H1 (cell line): ENCODE data around the gene GCKR. TPM values are rescaled to one million over a fixed set of nuclear protein-coding genes. Genes with fewer than 3 reads are reported as not detected.

Experiments
- CTCF ChIA-PET: fragments of 300-600 bp; sonication (Branson Sonifier 250); formaldehyde crosslinking; loops from one replicate; lab custom pipeline; 2021; ENCODE audit not compliant: partially characterized antibody; lab: Charles Lee
- POLR2A ChIA-PET: fragments of 300-600 bp; sonication (Branson Sonifier 250); formaldehyde crosslinking; loops from one replicate; lab custom pipeline; 2021; ENCODE audit warnings: inconsistent platforms; ENCODE audit not compliant: partially characterized antibody; lab: Charles Lee
- DNase-seq, 2 experiments: peaks; one replicate each; pipeline versions ENCODE4 v3.0.0 to v3.0.0-alpha.2; 2010 to 2022; ENCODE audit warnings: low spot score in 2 of 2, low read depth in 1 of 2, mixed read lengths in 1 of 2
- FAIRE-seq: peaks from 2 replicates; lab custom pipeline; 2011; peaks lifted over from hg19 to GRCh38; lab: Jason Lieb, UNC
- H2AFZ ChIP-seq: 2 replicates; pipeline ENCODE4 v1.8.1; 2012; ENCODE audit warnings: low read length, inconsistent platforms
- H2AK5ac ChIP-seq: 2 replicates; pipeline ENCODE4 v1.6.1; 2013; ENCODE audit warnings: low read depth, low read length
- H2BK120ac ChIP-seq: replicated peaks from 2 replicates; pipeline ENCODE3; 2013; ENCODE audit warnings: low read depth, low read length, inconsistent platforms
- H2BK12ac ChIP-seq: 2 replicates; pipeline ENCODE4 v1.6.1; 2013; ENCODE audit warnings: low read depth, low read length
- H2BK15ac ChIP-seq: 2 replicates; pipeline ENCODE4 v1.6.1; 2013; ENCODE audit warnings: low read length
- H2BK20ac ChIP-seq: 2 replicates; pipeline ENCODE4 v1.6.1; 2013; ENCODE audit warnings: low read length
- H2BK5ac ChIP-seq: 2 replicates; pipeline ENCODE4 v1.6.1; 2013; ENCODE audit warnings: low read depth, low read length
- H3K14ac ChIP-seq: 2 replicates; pipeline ENCODE4 v1.6.1; 2013; ENCODE audit warnings: inconsistent platforms; ENCODE audit not compliant: insufficient read length
- H3K18ac ChIP-seq: 2 replicates; pipeline ENCODE4 v1.6.1; 2013; ENCODE audit warnings: low read length; ENCODE audit errors: extremely low read depth
- H3K23ac ChIP-seq: 2 replicates; pipeline ENCODE4 v1.6.1; 2013; ENCODE audit warnings: inconsistent platforms; ENCODE audit not compliant: insufficient read length
- H3K23me2 ChIP-seq: 2 replicates; pipeline ENCODE4 v1.6.1; 2013; ENCODE audit warnings: low read depth, low read length
- H3K27ac ChIP-seq: 2 replicates; pipeline ENCODE4 v1.6.1; 2011; ENCODE audit warnings: low read depth, low read length, inconsistent platforms
- H3K27me3 ChIP-seq, 4 experiments: replicated peaks in 1 of 4; 1 replicate in 1 of 4; 2 replicates in 3 of 4; pipeline versions ENCODE4 v1.6.1 to v1.8.1; 2011 to 2013; ENCODE audit warnings: low read length in 3 of 4, mild to moderate bottlenecking in 3 of 4, inconsistent platforms in 2 of 4, mixed read lengths in 2 of 4, moderate library complexity in 1 of 4; ENCODE audit not compliant: control insufficient read depth in 3 of 4, insufficient read depth in 3 of 4; ENCODE audit errors: extremely low read depth in 1 of 4
- H3K36me3 ChIP-seq, 4 experiments: 2 replicates each; pipeline versions ENCODE4 v1.6.1 to v1.8.1; 2011 to 2013; ENCODE audit warnings: mild to moderate bottlenecking in 4 of 4, low read length in 3 of 4, moderate library complexity in 2 of 4, control low read depth in 1 of 4, inconsistent platforms in 1 of 4; ENCODE audit not compliant: insufficient read depth in 4 of 4, control insufficient read depth in 2 of 4
- H3K4ac ChIP-seq: replicated peaks from 2 replicates; pipeline ENCODE3; 2013; ENCODE audit warnings: low read length, low read depth, mixed read lengths, inconsistent platforms; ENCODE audit not compliant: insufficient read length
- H3K4me1 ChIP-seq, 4 experiments: replicated peaks in 1 of 4; 1 replicate in 1 of 4; 2 replicates in 3 of 4; pipeline versions ENCODE4 v1.6.1 to v1.8.1; 2011 to 2013; ENCODE audit warnings: low read length in 3 of 4, inconsistent platforms in 2 of 4, mixed read lengths in 1 of 4; ENCODE audit not compliant: insufficient read depth in 4 of 4, control insufficient read depth in 3 of 4
- H3K4me2 ChIP-seq, 2 experiments: 2 replicates each; pipeline versions ENCODE4 v1.6.1 to v1.8.1; 2011 to 2013; ENCODE audit warnings: low read depth in 2 of 2, low read length in 2 of 2, control low read depth in 1 of 2, inconsistent platforms in 1 of 2, mild to moderate bottlenecking in 1 of 2; ENCODE audit not compliant: insufficient read depth in 1 of 2
- H3K4me3 ChIP-seq, 4 experiments: fragments of 200-600, 300-600 bp in 1 of 4; sonication (generic), shearing (Covaris generic), sonication (Bioruptor Twin) in 1 of 4; 2 replicates each; pipeline versions ENCODE4 v1.5.1 to v1.8.1; 2011 to 2016; ENCODE audit warnings: low read length in 4 of 4, low read depth in 3 of 4, control low read depth in 2 of 4, inconsistent platforms in 2 of 4, mild to moderate bottlenecking in 2 of 4, mixed read lengths in 1 of 4, moderate library complexity in 1 of 4; ENCODE audit not compliant: insufficient read depth in 2 of 4; ENCODE audit errors: extremely low read depth in 1 of 4
- H3K56ac ChIP-seq: replicated peaks from 2 replicates; pipeline ENCODE3; 2013; ENCODE audit warnings: low read depth, mild to moderate bottlenecking, mixed read lengths, low read length, inconsistent platforms; ENCODE audit not compliant: insufficient read length
- H3K79me1 ChIP-seq: 2 replicates; pipeline ENCODE4 v1.6.1; 2013; ENCODE audit warnings: low read depth, low read length, control low read depth
- H3K79me2 ChIP-seq, 2 experiments: 2 replicates each; pipeline versions ENCODE4 v1.6.1 to v1.8.1; 2012 to 2013; ENCODE audit warnings: low read length in 2 of 2, mild to moderate bottlenecking in 2 of 2, inconsistent platforms in 1 of 2; ENCODE audit not compliant: insufficient read depth in 2 of 2, control insufficient read depth in 1 of 2
- H3K9ac ChIP-seq, 4 experiments: replicated peaks in 1 of 4; 1 replicate in 1 of 4; 2 replicates in 3 of 4; pipeline versions ENCODE4 v1.6.1 to v1.8.1; 2011 to 2013; ENCODE audit warnings: low read depth in 3 of 4, low read length in 3 of 4, control low read depth in 2 of 4, mild to moderate bottlenecking in 2 of 4, moderate library complexity in 2 of 4, inconsistent platforms in 1 of 4; ENCODE audit errors: extremely low read depth in 1 of 4
- H3K9me3 ChIP-seq, 2 experiments: 2 replicates each; pipeline versions ENCODE4 v1.6.1 to v1.8.1; 2012 to 2013; ENCODE audit warnings: mild to moderate bottlenecking in 2 of 2, moderate library complexity in 2 of 2, control low read depth in 1 of 2, inconsistent platforms in 1 of 2, low read depth in 1 of 2, low read length in 1 of 2, mixed read lengths in 1 of 2; ENCODE audit not compliant: insufficient read depth in 2 of 2
- H4K20me1 ChIP-seq, 2 experiments: replicated peaks in 1 of 2; 2 replicates each; pipeline versions ENCODE3 to v1.8.1; 2011 to 2013; ENCODE audit warnings: inconsistent platforms in 2 of 2, low read length in 2 of 2, mild to moderate bottlenecking in 1 of 2; ENCODE audit not compliant: insufficient read depth in 2 of 2, control insufficient read depth in 1 of 2
- H4K5ac ChIP-seq: 2 replicates; pipeline ENCODE4 v1.6.1; 2013; ENCODE audit warnings: low read length, low read depth, mixed read lengths, inconsistent platforms; ENCODE audit not compliant: insufficient read length
- H4K8ac ChIP-seq: 2 replicates; pipeline ENCODE4 v1.8.0; 2013; ENCODE audit warnings: mild to moderate bottlenecking, moderate library complexity, low read length, inconsistent platforms; ENCODE audit not compliant: insufficient read depth; ENCODE audit errors: extremely low read depth
- H4K91ac ChIP-seq: replicated peaks from 2 replicates; pipeline ENCODE3; 2013; ENCODE audit warnings: low read length, mixed read lengths, inconsistent platforms; ENCODE audit not compliant: insufficient read length
- CBX5 ChIP-seq: fragments of 300-800, 300-1000 bp; sonication (generic); IDR thresholded peaks from 2 replicates; pipeline ENCODE4 v1.7.1; 2016; ENCODE audit warnings: antibody characterized with exemption, low read length, low read depth
- HDAC6 ChIP-seq: IDR thresholded peaks from one replicate; pipeline ENCODE4 v1.7.1; 2012; ENCODE audit warnings: low read depth, mild to moderate bottlenecking, inconsistent platforms, low read length, moderate library complexity
- ZNF274 ChIP-seq: IDR thresholded peaks from 2 replicates; pipeline ENCODE4 v1.7.0; 2012; ENCODE audit warnings: low read length, borderline replicate concordance; ENCODE audit errors: extremely low read depth
- WGBS, 2 experiments: shearing (Covaris generic) in 1 of 2; methylation state at CpG; one replicate each; pipeline versions ENCODE4 v1.1.6 to v1.1.7; 2013 to 2015; ENCODE audit warnings: low lambda C conversion rate in 2 of 2, mixed read lengths in 2 of 2, inconsistent platforms in 1 of 2, low coverage in 1 of 2, missing lambda C conversion rate in 1 of 2; ENCODE audit not compliant: insufficient replicate concordance in 2 of 2, insufficient coverage in 1 of 2, insufficient read length in 1 of 2; ENCODE audit errors: extremely low coverage in 1 of 2, missing lambda C conversion rate in 1 of 2; 5-methylcytosine and 5-hydroxymethylcytosine counted together
- polyA plus RNA-seq, 7 experiments: library from polyadenylated mRNA; depleted of rRNA in 3 of 7; stranded (reverse) in 5 of 7; unstranded in 2 of 7; fragments of >200 nt in 5 of 7; fragments of 200-250 nt in 2 of 7; gene quantifications; 1 replicate in 5 of 7; 2 replicates in 1 of 7; 4 replicates in 1 of 7; pipeline versions ENCODE4 v1.2.1 to v1.2.3, GENCODE V29; 2011 to 2013; ENCODE audit warnings: missing spikeins in 2 of 7, mixed read lengths in 2 of 7
- total RNA-seq: library from RNA; stranded (reverse); fragmentation: NEBNext Ultra II Directional; extraction: Animal tissue kit (Norgen Biotek cat#: 25700); gene quantifications from 2 replicates; pipeline ENCODE4 v1.2.1, GENCODE V29; 2021
- TF ChIP-seq, protein P1 (sequence below): IDR thresholded peaks from 2 replicates; pipeline ENCODE4 v1.6.1; 2012; ENCODE audit warnings: inconsistent platforms

The GCKR gene
- total and polyA plus RNA-seq, 2 of the 8 experiments (the other 6 are each of a cell fraction or from before 2014, with no cell fraction given) = 0.30 to 1.2 TPM

DNA sequence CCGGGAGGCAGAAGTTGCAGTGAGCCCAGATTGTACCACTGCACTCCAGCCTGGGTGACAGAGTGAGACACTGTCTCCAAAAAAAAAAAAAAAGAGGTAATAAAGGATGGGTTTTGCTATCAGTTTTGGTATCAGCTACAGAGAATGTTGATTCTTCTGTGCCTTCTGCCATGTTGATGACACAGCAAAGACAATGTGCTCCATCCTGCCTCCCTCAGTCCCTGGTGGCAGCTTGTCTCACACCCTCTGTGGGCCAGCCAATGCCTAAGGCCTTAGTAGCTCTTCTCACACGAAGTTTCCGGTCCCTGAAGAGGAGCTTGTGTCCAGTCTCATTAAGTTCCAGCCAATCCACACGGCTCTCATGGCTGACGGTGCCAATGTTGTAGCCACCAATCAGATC, 24.7 kb upstream of the GCKR start:
- 90% methylated on average over 5 of the region's 5 CpGs; no CpG with 5 or more reads in 1 of the 2 experiments for WGBS, 2 experiments
- Histone ChIP-seq H3K4me1 (no peaks in the 10 kb centered on the region), H3K9me3 (no peaks in the 10 kb centered on the region), H2AK5ac (no peak overlapping the region), H3K9ac (no peak overlapping the region), H3K4me3 (no peak overlapping the region), H3K27ac (no peak overlapping the region), H2AFZ (no peak overlapping the region), H3K56ac (no peak overlapping the region), H3K23me2 (no peaks in the 10 kb centered on the region), H4K91ac (no peak overlapping the region), H3K4ac (no peak overlapping the region), H4K5ac (no peak overlapping the region), H4K20me1 (no peaks in the 10 kb centered on the region), H3K4me2 (no peak overlapping the region), H3K14ac (no peak overlapping the region), H2BK12ac (no peak overlapping the region), H2BK5ac (no peak overlapping the region), H3K18ac (no peak overlapping the region), H3K27me3 (no peaks in the 10 kb centered on the region), H3K79me1 (no peaks in the 10 kb centered on the region), H3K79me2 (no peaks in the 10 kb centered on the region), H3K23ac (no peak overlapping the region), H2BK120ac (no peak overlapping the region), H4K8ac (no peak overlapping the region), H3K36me3 (peaks cover 0 to 6% (median 3%) of the 10 kb centered on the region in 4 experiments; a peak in 4 of 8 replicates), H2BK15ac (no peak overlapping the region), H2BK20ac (no peak overlapping the region)
- TF ChIP-seq, protein P1, sequence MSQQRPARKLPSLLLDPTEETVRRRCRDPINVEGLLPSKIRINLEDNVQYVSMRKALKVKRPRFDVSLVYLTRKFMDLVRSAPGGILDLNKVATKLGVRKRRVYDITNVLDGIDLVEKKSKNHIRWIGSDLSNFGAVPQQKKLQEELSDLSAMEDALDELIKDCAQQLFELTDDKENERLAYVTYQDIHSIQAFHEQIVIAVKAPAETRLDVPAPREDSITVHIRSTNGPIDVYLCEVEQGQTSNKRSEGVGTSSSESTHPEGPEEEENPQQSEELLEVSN = no peak
- no peak for TF ChIP-seq ZNF274
- no peak for TF ChIP-seq CBX5
- no peak for TF ChIP-seq HDAC6
- FAIRE-seq (no peak), DNase-seq (no peak)
- ChIA-PET POLR2A (no interaction called here), CTCF (interaction anchor here (1.0 kb wide), 1 partner anchor 210 kb away, joined by 3 read pairs; no protein-coding TSS in a partner anchor)
